K562 (cell line): ENCODE results near the gene HPS5. TPM values are rescaled to one million over a fixed set of nuclear protein-coding genes. Genes with fewer than 3 reads are reported as not detected.

Source experiments
- ATAC-seq: fragments of 200-7000 bp; cut with Tn5 transposase; 3 replicates; pipeline ENCODE4 v1.9.1; 2020; ENCODE audit warnings: moderate library complexity
- BruUV-seq: library from RNA; stranded (reverse); fragments of 400-500 nt; replicated peaks from 2 replicates; lab custom pipeline; 2021; lab: Mats Ljungman, UMichigan
- CTCF ChIA-PET: fragments of 300-600 bp; formaldehyde crosslinking; extraction: SDS; loops from one replicate; lab custom pipeline; 2021; ENCODE audit warnings: low intra/inter-chr PET ratio; lab: Yijun Ruan, JAX
- POLR2A ChIA-PET: fragments of 300-600, 350-650 bp; sonication (Branson Sonifier 250); formaldehyde crosslinking; extraction: SDS; loops from one replicate; lab custom pipeline; 2021; ENCODE audit warnings: antibody characterized with exemption, inconsistent platforms; lab: Yijun Ruan, JAX
- DNase-seq, 4 experiments: peaks; one replicate each; pipeline versions ENCODE4 v3.0.0 to v3.0.0-alpha.2; 2011 to 2018; ENCODE audit warnings: low spot score in 3 of 4, mixed read lengths in 3 of 4; ENCODE audit errors: extremely low read depth in 1 of 4
- FAIRE-seq: peaks from 2 replicates; lab custom pipeline; 2011; peaks lifted over from hg19 to GRCh38; lab: Jason Lieb, UNC
- H2AFZ ChIP-seq: 2 replicates; pipeline ENCODE4 v1.6.0; 2011; ENCODE audit warnings: low read depth, low read length, control low read depth, inconsistent platforms
- H3K27ac ChIP-seq: fragments of 200-600 bp; 3 replicates; pipeline ENCODE4 v1.8.0; 2011; ENCODE audit warnings: low read depth, mild to moderate bottlenecking, control low read depth, inconsistent platforms, low read length, moderate library complexity, mixed read lengths; ENCODE audit errors: extremely low read depth
- H3K27me3 ChIP-seq, 2 experiments: fragments of 300-600 bp in 1 of 2; 2 replicates in 1 of 2; 3 replicates in 1 of 2; pipeline versions ENCODE4 v1.6.0 to v1.8.0; 2011; ENCODE audit warnings: inconsistent platforms in 2 of 2, low read length in 2 of 2, mild to moderate bottlenecking in 1 of 2, mixed read lengths in 1 of 2, moderate library complexity in 1 of 2; ENCODE audit not compliant: control insufficient read depth in 2 of 2, insufficient read depth in 2 of 2
- H3K36me3 ChIP-seq: fragments of 300-600 bp; 3 replicates; pipeline ENCODE4 v1.8.0; 2011; ENCODE audit warnings: mild to moderate bottlenecking, low read length, inconsistent platforms; ENCODE audit not compliant: control insufficient read depth, insufficient read depth
- H3K4me1 ChIP-seq, 2 experiments: fragments of 200-600 bp in 1 of 2; replicated peaks in 1 of 2; 2 replicates in 1 of 2; 3 replicates in 1 of 2; pipeline versions ENCODE4 v1.5.1 to v1.8.0; 2011; ENCODE audit warnings: inconsistent platforms in 2 of 2, low read length in 2 of 2, mild to moderate bottlenecking in 1 of 2, mixed read lengths in 1 of 2, moderate library complexity in 1 of 2; ENCODE audit not compliant: control insufficient read depth in 2 of 2, insufficient read depth in 2 of 2
- H3K4me2 ChIP-seq: 2 replicates; pipeline ENCODE4 v1.6.1; 2011; ENCODE audit warnings: low read length, control low read depth, inconsistent platforms, mixed read lengths; ENCODE audit not compliant: insufficient read depth
- H3K4me3 ChIP-seq: fragments of 200-600 bp; sonication (generic), shearing (Covaris generic); 2 replicates; pipeline ENCODE4 v1.5.1; 2016; ENCODE audit warnings: control low read depth, inconsistent platforms
- H3K79me2 ChIP-seq: fragments of 200-600 bp; 3 replicates; pipeline ENCODE4 v1.8.0; 2011; ENCODE audit warnings: low read length, inconsistent platforms; ENCODE audit not compliant: control insufficient read depth, insufficient read depth
- H3K9ac ChIP-seq, 2 experiments: 2 replicates each; pipeline versions ENCODE4 v1.6.0 to v1.6.1; 2011; ENCODE audit warnings: low read depth in 2 of 2, low read length in 2 of 2, control low read depth in 1 of 2, inconsistent platforms in 1 of 2, mild to moderate bottlenecking in 1 of 2, mixed read lengths in 1 of 2; ENCODE audit not compliant: insufficient read depth in 1 of 2
- H3K9me1 ChIP-seq: one replicate; pipeline ENCODE4 v1.6.0; 2011; ENCODE audit warnings: inconsistent platforms, mild to moderate bottlenecking, low read length, moderate library complexity; ENCODE audit not compliant: control insufficient read depth, insufficient read depth
- H3K9me3 ChIP-seq: replicated peaks from 2 replicates; pipeline ENCODE4 v1.5.1; 2011; ENCODE audit warnings: low read depth, low read length, inconsistent platforms; ENCODE audit not compliant: control insufficient read depth, insufficient read depth
- H4K20me1 ChIP-seq: replicated peaks from 2 replicates; pipeline ENCODE4 v1.6.1; 2011; ENCODE audit warnings: low read length, inconsistent platforms, mixed read lengths; ENCODE audit not compliant: control insufficient read depth, insufficient read depth
- ATF3 ChIP-seq, 2 experiments: fragments of 450-650 bp in 1 of 2; sonication (generic) in 1 of 2; formaldehyde crosslinking in 1 of 2; IDR thresholded peaks in 1 of 2; conservative IDR thresholded peaks in 1 of 2; 2 replicates each; pipeline versions ENCODE4 v1.6.1 to v1.8.1; 2016 to 2023; ENCODE audit warnings: mild to moderate bottlenecking in 2 of 2, moderate library complexity in 2 of 2, inconsistent platforms in 1 of 2, missing genetic modification reagents in 1 of 2
- FOXJ2 ChIP-seq: fragments of 200-800 bp; sonication (Bioruptor generic); IDR thresholded peaks from 2 replicates; pipeline ENCODE4 v1.6.1; 2016; ENCODE audit warnings: missing genetic modification characterization, missing compliant biosample characterization
- HDGF ChIP-seq: fragments of 450-650 bp; IDR thresholded peaks from 2 replicates; pipeline ENCODE4 v1.6.1; 2016
- LEF1 ChIP-seq: fragments of 450-650 bp; IDR thresholded peaks from 2 replicates; pipeline ENCODE4 v1.6.1; 2016; ENCODE audit warnings: mild to moderate bottlenecking
- MCM7 ChIP-seq, 2 experiments: fragments of 450-650 bp; IDR thresholded peaks; 2 replicates each; pipeline ENCODE4 v1.6.1; 2016 to 2018
- NFIC ChIP-seq: fragments of 450-650 bp; IDR thresholded peaks from 2 replicates; pipeline ENCODE4 v1.6.1; 2017; ENCODE audit warnings: mild to moderate bottlenecking, inconsistent platforms
- SIRT6 ChIP-seq: IDR thresholded peaks from one replicate; pipeline ENCODE4 v1.6.1; 2012; ENCODE audit warnings: low read depth, mild to moderate bottlenecking, control low read depth, inconsistent platforms, low read length, moderate library complexity
- SMAD3 ChIP-seq: fragments of 450-650 bp; formaldehyde crosslinking; conservative IDR thresholded peaks from 2 replicates; pipeline ENCODE4 v1.4.0; 2020; ENCODE audit warnings: mild to moderate bottlenecking
- SRSF3 ChIP-seq: fragments of 200-400 bp; formaldehyde crosslinking; IDR thresholded peaks from 2 replicates; pipeline ENCODE4 v1.6.1; 2016; ENCODE audit warnings: mild to moderate bottlenecking, low read length, moderate library complexity; ENCODE audit not compliant: insufficient read depth
- TCFL5 ChIP-seq: fragments of 250-450 bp; sonication (Bioruptor Pico); conservative IDR thresholded peaks from 2 replicates; pipeline ENCODE4 v1.6.1; 2021; ENCODE audit warnings: mild to moderate bottlenecking, moderate library complexity, matching md5 sums
- ZBTB9 ChIP-seq: fragments of 450-650 bp; formaldehyde crosslinking; IDR thresholded peaks from 2 replicates; pipeline ENCODE4 v1.4.0; 2020; ENCODE audit warnings: mild to moderate bottlenecking, moderate library complexity
- ZFPM2 ChIP-seq: fragments of 250-450 bp; sonication (Bioruptor Pico); IDR thresholded peaks from 2 replicates; pipeline ENCODE4 v1.5.1; 2022; ENCODE audit warnings: mild to moderate bottlenecking
- ZKSCAN3 ChIP-seq: fragments of 250-450 bp; sonication (Bioruptor Pico); IDR thresholded peaks from 2 replicates; pipeline ENCODE4 v1.4.0; 2020
- ZNF197 ChIP-seq: fragments of 200-800 bp; sonication (Bioruptor generic); IDR thresholded peaks from 2 replicates; pipeline ENCODE4 v1.6.1; 2016; ENCODE audit warnings: low read depth, missing genetic modification characterization, missing compliant biosample characterization
- WGBS: fragments of 100-300 bp; shearing (Covaris generic); methylation state at CpG from one replicate; pipeline ENCODE4 v1.1.6; 2016; ENCODE audit warnings: low coverage, mixed read lengths; ENCODE audit not compliant: insufficient coverage; ENCODE audit errors: missing lambda C conversion rate; 5-methylcytosine and 5-hydroxymethylcytosine counted together
- in situ Hi-C: fragments of 300-500 bp; cut with MboI; formaldehyde crosslinking; loops from 4 replicates; pipeline ENCODE4 v1.15.0; 2018; ENCODE audit warnings: inconsistent platforms, mixed read lengths
- intact Hi-C: fragments of 100-400 bp; cut with micrococcal nuclease; formaldehyde crosslinking; loops from 2 replicates; pipeline ENCODE4 v1.14.2; 2022
- polyA plus RNA-seq, 8 experiments: library from polyadenylated mRNA; depleted of rRNA in 4 of 8; stranded (reverse) in 5 of 8; unstranded in 3 of 8; fragments of >200 nt; fragmentation: Nextera tagmentation in 2 of 8; fragmentation: Illumina TruSeq in 1 of 8; extraction: Ambion mirVana in 2 of 8; extraction: Trizol in 1 of 8; gene quantifications; 2 replicates each; pipeline versions ENCODE4 v1.2.1 to v1.2.3, GENCODE V29; 2011 to 2014; ENCODE audit warnings: inconsistent platforms in 1 of 8, missing spikeins in 1 of 8
- total RNA-seq, 7 experiments: library from RNA; depleted of rRNA in 6 of 7; stranded (reverse); fragments of >200 nt in 6 of 7; fragmentation: Illumina TruSeq in 2 of 7; extraction: Trizol in 2 of 7; gene quantifications; 2 replicates each; pipeline versions ENCODE4 v1.2.1 to v1.2.3, GENCODE V29; 2011 to 2021; ENCODE audit warnings: low replicate concordance in 1 of 7
- TF ChIP-seq, protein P1 (sequence below): sonication (generic); formaldehyde crosslinking; IDR thresholded peaks from 2 replicates; pipeline ENCODE4 v1.5.0; 2020; ENCODE audit warnings: missing genetic modification reagents

HPS5 gene
- total and polyA plus RNA-seq, 9 of the 15 experiments (the other 6 are each of a cell fraction or from before 2014, with no cell fraction given) = 12.2 to 28.1 (median 16.8) TPM

GRCh38 chr11:18288911-18289310 lies 33.0 kb downstream of the HPS5 start:
- Histone ChIP-seq H3K27ac (no peak overlapping the region), H3K4me2 (no peak overlapping the region), H3K36me3 (peaks cover 88% of the 10 kb centered on the region), H3K9ac (no peak overlapping the region), H3K4me1 (no peaks in the 10 kb centered on the region), H2AFZ (no peak overlapping the region), H4K20me1 (no peaks in the 10 kb centered on the region), H3K9me1 (no peaks in the 10 kb centered on the region), H3K79me2 (no peaks in the 10 kb centered on the region), H3K27me3 (no peaks in the 10 kb centered on the region), H3K4me3 (no peak overlapping the region), H3K9me3 (no peaks in the 10 kb centered on the region)
- BruUV-seq = no TSS peak
- DNase-seq (no peak), ATAC-seq (no peak), FAIRE-seq (no peak)
- in situ Hi-C loops = no loop called here
- no peak for TF ChIP-seq FOXJ2 (tag)
- TF ChIP-seq ZFPM2 (CRISPR knock-in tag) = no peak
- no peak for TF ChIP-seq SRSF3
- 100% methylated on average over 4 of the region's 4 CpGs for WGBS
- intact Hi-C loops = no loop called here
- ChIA-PET CTCF (no interaction called here), POLR2A (interaction anchor here (0.9 to 1.0 kb wide), 2 partner anchors 11 to 15 kb away, joined by 3 read pairs; no protein-coding TSS in a partner anchor)

DNA sequence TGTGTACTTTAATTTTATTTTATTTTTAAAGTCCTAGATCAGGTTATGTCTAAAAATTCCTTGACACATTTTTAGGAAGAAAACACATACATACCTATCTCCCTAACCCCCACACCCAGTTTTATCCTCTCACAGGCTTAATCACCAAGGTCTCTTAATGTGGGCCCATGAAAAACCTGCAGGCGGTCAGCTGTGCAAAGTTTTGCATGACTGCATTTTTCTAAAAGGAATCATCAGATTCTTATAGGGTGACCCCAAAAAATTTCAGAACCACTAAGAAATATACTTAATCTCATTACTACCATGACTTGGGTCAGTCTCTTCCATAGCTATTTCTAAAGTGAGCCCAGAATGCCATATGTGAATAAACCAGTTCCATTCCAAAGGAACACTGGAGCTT lies 36.1 kb downstream of the HPS5 start:
- Histone ChIP-seq H3K9ac (no peak overlapping the region), H3K4me2 (no peak overlapping the region), H4K20me1 (no peaks in the 10 kb centered on the region), H3K4me3 (no peak overlapping the region), H3K9me3 (no peaks in the 10 kb centered on the region), H3K9me1 (no peaks in the 10 kb centered on the region), H3K27ac (no peak overlapping the region), H3K4me1 (no peaks in the 10 kb centered on the region), H2AFZ (no peak overlapping the region), H3K36me3 (peaks cover 84% of the 10 kb centered on the region), H3K79me2 (no peaks in the 10 kb centered on the region), H3K27me3 (no peaks in the 10 kb centered on the region)
- ATAC-seq (no peak), FAIRE-seq (no peak), DNase-seq (no peak)
- CTCF ChIA-PET = no interaction called here
- intact Hi-C loops (no loop called here), in situ Hi-C loops (no loop called here)
- POLR2A ChIA-PET = interaction anchor here (0.6 kb wide), 1 partner anchor 444 kb away, joined by 3 read pairs; no protein-coding TSS in a partner anchor
- no TSS peak for BruUV-seq
- WGBS = 100% methylated on average over 1 of the region's 1 CpG
- no peak for TF ChIP-seq MCM7 (IDR thresholded peaks at IDR 0.05)
- TF ChIP-seq SMAD3 = no peak
- TF ChIP-seq, protein P1, sequence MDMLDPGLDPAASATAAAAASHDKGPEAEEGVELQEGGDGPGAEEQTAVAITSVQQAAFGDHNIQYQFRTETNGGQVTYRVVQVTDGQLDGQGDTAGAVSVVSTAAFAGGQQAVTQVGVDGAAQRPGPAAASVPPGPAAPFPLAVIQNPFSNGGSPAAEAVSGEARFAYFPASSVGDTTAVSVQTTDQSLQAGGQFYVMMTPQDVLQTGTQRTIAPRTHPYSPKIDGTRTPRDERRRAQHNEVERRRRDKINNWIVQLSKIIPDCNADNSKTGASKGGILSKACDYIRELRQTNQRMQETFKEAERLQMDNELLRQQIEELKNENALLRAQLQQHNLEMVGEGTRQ (CRISPR knock-in tag) = no peak
- TF ChIP-seq ZNF197 = no peak
- no peak for TF ChIP-seq HDGF
- no peak for TF ChIP-seq ZBTB9 (CRISPR knock-in tag)
- no peak for TF ChIP-seq ZKSCAN3 (CRISPR knock-in tag)
- no peak for TF ChIP-seq LEF1
- no peak for TF ChIP-seq ATF3 (IDR thresholded peaks at IDR 0.05)
- TF ChIP-seq ATF3 (CRISPR knock-in tag; conservative IDR thresholded peaks at IDR 0.05) = no peak
- no peak for TF ChIP-seq NFIC
- no peak for TF ChIP-seq SIRT6
- TF ChIP-seq TCFL5 (CRISPR knock-in tag) = no peak
